Breast epithelium (tissue), 4 donors: ENCODE data around the gene POLR1E. TPM values are rescaled to one million over a fixed set of nuclear protein-coding genes. Genes with fewer than 3 reads are reported as not detected.

ENCODE experiments used
- DNase-seq, 2 donors: peaks; one replicate each; pipeline ENCODE4 v3.0.0-alpha.2; 2019; ENCODE audit warnings: low spot score in 2 of 2
- H3K27ac ChIP-seq, 2 donors: fragments of 200-600 bp; sonication (generic) in 1 of 2; one replicate each; pipeline ENCODE4 v1.5.1; 2016 to 2019; ENCODE audit warnings: mild to moderate bottlenecking in 1 of 2
- H3K27me3 ChIP-seq, 2 donors: fragments of 200-600 bp; sonication (generic) in 1 of 2; one replicate each; pipeline versions ENCODE4 v1.5.1 to v1.6.0; 2017 to 2019; ENCODE audit warnings: control low read depth in 1 of 2, mild to moderate bottlenecking in 1 of 2
- H3K36me3 ChIP-seq: fragments of 200-600 bp; one replicate; pipeline ENCODE4 v1.5.1; 2019
- H3K4me1 ChIP-seq, 2 donors: fragments of 200-600 bp; sonication (generic); one replicate each; pipeline ENCODE4 v1.5.1; 2016 to 2019; ENCODE audit warnings: control low read depth in 1 of 2
- H3K4me3 ChIP-seq, 3 donors: fragments of 200-600 bp; sonication (generic); 1 replicate in 2 of 3; 2 replicates in 1 of 3; pipeline ENCODE4 v1.5.1; 2016 to 2019; ENCODE audit warnings: mild to moderate bottlenecking in 3 of 3, moderate library complexity in 2 of 3
- H3K9me3 ChIP-seq, 2 donors: fragments of 200-600 bp; sonication (generic) in 1 of 2; one replicate each; pipeline ENCODE4 v1.5.1; 2016 to 2019; ENCODE audit warnings: control low read depth in 1 of 2
- POLR2A ChIP-seq: fragments of 450-650 bp; IDR thresholded peaks from one replicate; pipeline ENCODE4 v1.6.1; 2016; ENCODE audit warnings: antibody characterized with exemption, mild to moderate bottlenecking, moderate library complexity
- POLR2AphosphoS5 ChIP-seq, 3 donors: sonication (generic); formaldehyde crosslinking; IDR thresholded peaks; one replicate each; pipeline ENCODE4 v1.6.1; 2017; ENCODE audit warnings: antibody characterized with exemption in 3 of 3
- intact Hi-C: fragments of 100-400 bp; cut with DNase I; formaldehyde crosslinking; loops from one replicate; pipeline ENCODE4 v1.15.1; 2023; ENCODE audit warnings: low total_unique reads
- total RNA-seq, 3 donors: library from RNA; depleted of rRNA; stranded (reverse); fragments of >200 nt; gene quantifications; one replicate each; pipeline ENCODE4 v1.1.0, GENCODE V29; 2016
- TF ChIP-seq, protein P1 (sequence below), 3 donors: fragments of 450-650 bp; IDR thresholded peaks; one replicate each; pipeline ENCODE4 v1.5.1; 2016 to 2017; ENCODE audit warnings: antibody characterized with exemption in 3 of 3, mild to moderate bottlenecking in 3 of 3, moderate library complexity in 3 of 3

The POLR1E gene
- total RNA-seq, 3 donors from 2014 or later = 28.8 to 33.9 (median 30.8) TPM

DNA sequence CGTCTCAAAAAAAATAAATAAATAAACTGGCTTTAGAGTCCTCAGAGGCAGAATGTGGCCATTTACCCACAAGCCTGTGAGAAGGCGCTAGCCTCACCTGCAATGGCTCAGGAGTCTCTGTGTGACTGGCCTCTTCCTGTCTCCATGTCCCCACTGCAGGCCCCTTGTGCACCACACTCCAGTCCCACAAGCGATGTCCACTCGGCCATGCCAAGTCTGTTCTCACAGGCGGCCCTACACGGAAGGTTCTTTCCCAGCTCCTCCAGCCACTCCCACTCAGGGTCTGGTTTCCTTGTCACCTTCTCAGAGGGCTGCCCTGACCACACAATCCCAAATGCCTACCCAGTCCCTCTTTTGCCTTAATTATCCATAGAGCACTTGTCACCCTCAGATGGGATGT is 38.2 kb downstream of the POLR1E start:
- H3K36me3 ChIP-seq = no peaks in the 10 kb centered on the region
- intact Hi-C loops = no loop called here
- TF ChIP-seq, protein P1, sequence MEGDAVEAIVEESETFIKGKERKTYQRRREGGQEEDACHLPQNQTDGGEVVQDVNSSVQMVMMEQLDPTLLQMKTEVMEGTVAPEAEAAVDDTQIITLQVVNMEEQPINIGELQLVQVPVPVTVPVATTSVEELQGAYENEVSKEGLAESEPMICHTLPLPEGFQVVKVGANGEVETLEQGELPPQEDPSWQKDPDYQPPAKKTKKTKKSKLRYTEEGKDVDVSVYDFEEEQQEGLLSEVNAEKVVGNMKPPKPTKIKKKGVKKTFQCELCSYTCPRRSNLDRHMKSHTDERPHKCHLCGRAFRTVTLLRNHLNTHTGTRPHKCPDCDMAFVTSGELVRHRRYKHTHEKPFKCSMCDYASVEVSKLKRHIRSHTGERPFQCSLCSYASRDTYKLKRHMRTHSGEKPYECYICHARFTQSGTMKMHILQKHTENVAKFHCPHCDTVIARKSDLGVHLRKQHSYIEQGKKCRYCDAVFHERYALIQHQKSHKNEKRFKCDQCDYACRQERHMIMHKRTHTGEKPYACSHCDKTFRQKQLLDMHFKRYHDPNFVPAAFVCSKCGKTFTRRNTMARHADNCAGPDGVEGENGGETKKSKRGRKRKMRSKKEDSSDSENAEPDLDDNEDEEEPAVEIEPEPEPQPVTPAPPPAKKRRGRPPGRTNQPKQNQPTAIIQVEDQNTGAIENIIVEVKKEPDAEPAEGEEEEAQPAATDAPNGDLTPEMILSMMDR (IDR thresholded peaks at IDR 0.05) = no peak
- TF ChIP-seq POLR2AphosphoS5 (IDR thresholded peaks at IDR 0.05) = no peak
- TF ChIP-seq POLR2A = no peak
- no peak overlapping the region for H3K4me3 ChIP-seq
- H3K9me3 ChIP-seq = no peaks in the 10 kb centered on the region
- no peak for DNase-seq
- H3K4me1 ChIP-seq = no peaks in the 10 kb centered on the region
- H3K27ac ChIP-seq = no peak overlapping the region
- no peaks in the 10 kb centered on the region for H3K27me3 ChIP-seq

DNA sequence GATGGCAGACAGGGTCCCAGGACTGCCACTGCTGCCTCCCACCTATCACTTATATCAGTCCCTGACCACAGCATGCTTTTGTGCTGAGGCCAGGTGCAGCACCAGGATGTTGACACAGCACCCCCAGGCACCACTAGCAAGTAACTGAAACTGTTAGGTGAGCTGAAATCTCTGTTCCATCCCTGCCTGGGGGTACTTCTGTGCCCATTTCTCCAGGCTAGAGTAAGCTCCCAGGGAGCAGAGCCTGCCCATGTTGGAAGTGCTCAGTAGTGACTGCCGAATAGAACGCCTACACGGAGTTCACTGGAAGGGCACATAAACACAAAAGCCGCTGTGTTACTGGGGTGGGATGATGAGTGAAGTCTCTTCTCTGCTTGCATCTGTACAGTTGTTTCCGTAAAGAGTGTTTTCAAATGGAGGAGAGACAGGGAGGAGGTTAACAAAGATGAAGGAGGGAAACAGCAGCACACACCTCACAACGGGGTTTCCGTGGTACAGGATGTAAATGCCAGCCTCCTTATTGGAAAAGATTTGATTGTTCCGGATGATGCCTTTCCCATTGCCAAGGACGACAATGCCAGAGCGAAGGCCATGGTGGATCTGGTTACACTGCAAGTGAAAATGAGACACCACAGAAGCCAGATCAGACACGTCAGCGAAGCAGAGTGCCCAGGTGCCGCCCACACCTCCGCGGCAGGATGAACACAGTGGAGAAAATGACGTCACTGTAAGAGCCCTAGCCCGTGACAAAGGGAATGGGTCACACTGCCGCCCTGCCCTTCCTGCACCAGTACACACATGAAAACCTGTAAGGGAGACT is 43.1 kb downstream of the POLR1E start:
- Histone ChIP-seq H3K9me3 (no peaks in the 10 kb centered on the region), H3K36me3 (no peaks in the 10 kb centered on the region), H3K4me1 (no peaks in the 10 kb centered on the region), H3K27ac (peak overlapping the region; percentile 67 to 77), H3K27me3 (no peaks in the 10 kb centered on the region), H3K4me3 (peak overlapping the region in 2 of 3 donors; percentile 22 to 47)
- DNase-seq = peak in 1 of 2 donors; percentile 75
- TF ChIP-seq POLR2AphosphoS5 (IDR thresholded peaks at IDR 0.05) (peak in 1 of 3 donors; percentile 10), POLR2A (no peak)
- intact Hi-C loops = no loop called here

DNA sequence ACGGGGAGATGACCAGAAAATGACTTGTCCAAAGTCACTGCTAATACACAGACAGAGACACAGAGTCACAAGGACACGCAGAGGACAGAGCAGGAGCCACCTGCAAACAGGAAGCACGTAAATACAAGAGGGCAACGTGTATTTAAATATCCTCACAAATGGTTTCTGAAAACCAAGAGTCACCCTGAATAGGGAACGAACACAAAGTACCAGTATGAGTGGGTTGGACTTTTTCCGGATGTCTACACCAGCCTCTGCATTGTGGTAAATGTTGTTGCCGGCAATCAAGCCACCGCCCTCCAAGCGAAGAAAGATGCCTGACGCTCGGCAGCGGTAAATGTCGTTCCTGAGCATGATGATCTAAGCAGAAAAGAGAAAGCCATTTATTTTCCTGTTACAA is 46.0 kb downstream of the POLR1E start:
- Histone ChIP-seq H3K9me3 (no peaks in the 10 kb centered on the region), H3K4me1 (no peaks in the 10 kb centered on the region), H3K4me3 (no peak overlapping the region), H3K36me3 (no peaks in the 10 kb centered on the region), H3K27me3 (no peaks in the 10 kb centered on the region), H3K27ac (no peak overlapping the region)
- no peak for TF ChIP-seq POLR2A
- TF ChIP-seq, protein P1 (IDR thresholded peaks at IDR 0.05) = no peak
- TF ChIP-seq POLR2AphosphoS5 (IDR thresholded peaks at IDR 0.05) = no peak
- no peak for DNase-seq
- intact Hi-C loops = no loop called here

DNA sequence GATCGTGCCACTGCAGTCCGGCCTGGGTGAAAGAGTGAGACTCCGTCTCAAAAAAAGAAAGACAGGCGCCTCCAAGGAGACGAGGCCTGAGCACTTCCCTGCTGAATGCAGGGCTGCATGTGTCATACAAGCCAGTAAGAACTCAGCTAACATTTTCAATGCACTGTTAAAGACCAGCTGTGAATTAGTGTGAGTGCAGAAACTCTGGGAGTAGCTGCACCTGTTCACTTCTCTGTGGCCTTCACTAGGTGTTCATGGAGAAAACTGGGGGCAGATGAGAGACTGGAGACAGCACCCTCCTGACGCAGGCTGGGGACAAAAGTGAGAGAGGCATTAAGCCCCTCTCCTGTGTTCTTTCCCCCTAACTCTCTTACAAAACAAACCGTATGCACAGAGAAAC is 48.7 kb downstream of the POLR1E start:
- no peak overlapping the region for H3K4me3 ChIP-seq
- TF ChIP-seq POLR2A (no peak), POLR2AphosphoS5 (IDR thresholded peaks at IDR 0.05) (no peak)
- TF ChIP-seq, protein P1 (IDR thresholded peaks at IDR 0.05) = no peak
- H3K9me3 ChIP-seq = no peaks in the 10 kb centered on the region
- intact Hi-C loops = no loop called here
- H3K4me1 ChIP-seq = no peaks in the 10 kb centered on the region
- H3K36me3 ChIP-seq = no peaks in the 10 kb centered on the region
- no peak for DNase-seq
- H3K27me3 ChIP-seq = no peaks in the 10 kb centered on the region
- no peak overlapping the region for H3K27ac ChIP-seq

DNA sequence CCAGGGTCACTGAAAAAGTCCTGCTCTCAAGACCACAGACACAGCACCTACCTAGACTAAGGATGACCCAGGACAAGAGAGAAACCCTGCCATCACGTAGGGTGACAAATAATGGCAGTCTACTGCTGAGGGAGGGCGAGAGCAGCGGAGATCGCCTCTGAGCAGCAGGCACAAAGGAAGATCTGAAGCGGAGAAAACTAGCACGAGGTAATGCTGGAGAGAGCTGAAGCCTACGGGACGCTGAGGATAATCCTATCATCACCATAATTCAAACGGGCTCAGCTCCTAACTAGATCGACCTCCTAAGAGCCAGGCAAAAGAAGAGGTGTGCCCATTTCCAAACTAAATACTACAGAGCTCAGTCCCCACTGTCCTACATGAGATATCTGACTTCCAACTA is 49.2 kb downstream of the POLR1E start:
- H3K27ac ChIP-seq = no peak overlapping the region
- no peak overlapping the region for H3K4me3 ChIP-seq
- intact Hi-C loops = no loop called here
- DNase-seq = no peak
- H3K36me3 ChIP-seq = no peaks in the 10 kb centered on the region
- TF ChIP-seq POLR2AphosphoS5 (IDR thresholded peaks at IDR 0.05) (no peak), POLR2A (no peak)
- TF ChIP-seq, protein P1 (IDR thresholded peaks at IDR 0.05) = no peak
- no peaks in the 10 kb centered on the region for H3K27me3 ChIP-seq
- no peaks in the 10 kb centered on the region for H3K4me1 ChIP-seq
- no peaks in the 10 kb centered on the region for H3K9me3 ChIP-seq
